Body of pancreas (tissue), 4 donors: ENCODE measurements around the gene TAS2R60. TPM values are rescaled to one million over a fixed set of nuclear protein-coding genes. Genes with fewer than 3 reads are reported as not detected.

ENCODE experiments used
- ATAC-seq: fragments of 150-250 bp; one replicate; pipeline ENCODE4 v1.9.1; 2016
- DNase-seq, 4 donors: peaks; one replicate each; pipeline ENCODE4 v3.0.0-alpha.2; 2019
- H3K27ac ChIP-seq, 4 donors: fragments of 200-600 bp; sonication (generic); 1 replicate in 3 of 4; 2 replicates in 1 of 4; pipeline versions ENCODE4 v1.5.1 to v1.6.1; 2016 to 2019; ENCODE audit warnings: mild to moderate bottlenecking in 1 of 4, mixed read lengths in 1 of 4, moderate library complexity in 1 of 4
- H3K27me3 ChIP-seq, 2 donors: fragments of 200-600 bp; sonication (generic); one replicate each; pipeline ENCODE4 v1.6.0; 2016; ENCODE audit warnings: mild to moderate bottlenecking in 1 of 2
- H3K36me3 ChIP-seq, 2 donors: fragments of 200-600 bp; sonication (generic); replicated peaks in 1 of 2; 2 replicates each; pipeline ENCODE4 v1.5.1; 2016; ENCODE audit warnings: low read depth in 2 of 2; ENCODE audit not compliant: insufficient read depth in 1 of 2
- H3K4me1 ChIP-seq: fragments of 200-600 bp; sonication (generic); one replicate; pipeline ENCODE4 v1.6.0; 2016
- H3K4me3 ChIP-seq, 2 donors: fragments of 200-600 bp; sonication (generic); 1 replicate in 1 of 2; 2 replicates in 1 of 2; pipeline ENCODE4 v1.5.1; 2016 to 2019
- H3K9me3 ChIP-seq, 3 donors: fragments of 200-600 bp; sonication (generic); 1 replicate in 2 of 3; 2 replicates in 1 of 3; pipeline ENCODE4 v1.5.1; 2016
- POLR2A ChIP-seq, 3 donors: fragments of 450-650 bp; IDR thresholded peaks; one replicate each; pipeline ENCODE4 v1.6.1; 2016; ENCODE audit warnings: antibody characterized with exemption in 3 of 3, mild to moderate bottlenecking in 2 of 3
- WGBS, 2 donors: methylation state at CpG; one replicate each; pipeline ENCODE4 v1.1.5; 2017; 5-methylcytosine and 5-hydroxymethylcytosine counted together
- intact Hi-C: fragments of 100-400 bp; cut with DNase I; formaldehyde crosslinking; loops from one replicate; pipeline ENCODE4 v1.15.1; 2023
- total RNA-seq, 2 donors: library from RNA; depleted of rRNA; stranded (reverse); fragments of >200 nt; gene quantifications; one replicate each; pipeline ENCODE4 v1.1.0, GENCODE V29; 2016
- TF ChIP-seq, protein P1 (sequence below), 7 experiments: fragments of 450-650 bp in 4 of 7; fragments of 200-600 bp in 3 of 7; sonication (generic) in 3 of 7; IDR thresholded peaks; one replicate each; pipeline ENCODE4 v1.5.1; 2016 to 2019; ENCODE audit warnings: antibody characterized with exemption in 7 of 7

Gene TAS2R60
- total RNA-seq, 2 donors from 2014 or later: not detected

GRCh38 chr7:143487061-143487460 lies 43.8 kb downstream of the TAS2R60 start:
- Histone ChIP-seq H3K4me3 (no peak overlapping the region), H3K27ac (peak overlapping the region in 1 of 4 donors; percentile 55), H3K36me3 (no peaks in the 10 kb centered on the region), H3K4me1 (no peaks in the 10 kb centered on the region), H3K9me3 (no peaks in the 10 kb centered on the region), H3K27me3 (no peaks in the 10 kb centered on the region)
- TF ChIP-seq, protein P1, sequence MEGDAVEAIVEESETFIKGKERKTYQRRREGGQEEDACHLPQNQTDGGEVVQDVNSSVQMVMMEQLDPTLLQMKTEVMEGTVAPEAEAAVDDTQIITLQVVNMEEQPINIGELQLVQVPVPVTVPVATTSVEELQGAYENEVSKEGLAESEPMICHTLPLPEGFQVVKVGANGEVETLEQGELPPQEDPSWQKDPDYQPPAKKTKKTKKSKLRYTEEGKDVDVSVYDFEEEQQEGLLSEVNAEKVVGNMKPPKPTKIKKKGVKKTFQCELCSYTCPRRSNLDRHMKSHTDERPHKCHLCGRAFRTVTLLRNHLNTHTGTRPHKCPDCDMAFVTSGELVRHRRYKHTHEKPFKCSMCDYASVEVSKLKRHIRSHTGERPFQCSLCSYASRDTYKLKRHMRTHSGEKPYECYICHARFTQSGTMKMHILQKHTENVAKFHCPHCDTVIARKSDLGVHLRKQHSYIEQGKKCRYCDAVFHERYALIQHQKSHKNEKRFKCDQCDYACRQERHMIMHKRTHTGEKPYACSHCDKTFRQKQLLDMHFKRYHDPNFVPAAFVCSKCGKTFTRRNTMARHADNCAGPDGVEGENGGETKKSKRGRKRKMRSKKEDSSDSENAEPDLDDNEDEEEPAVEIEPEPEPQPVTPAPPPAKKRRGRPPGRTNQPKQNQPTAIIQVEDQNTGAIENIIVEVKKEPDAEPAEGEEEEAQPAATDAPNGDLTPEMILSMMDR (IDR thresholded peaks at IDR 0.05): no peak
- TF ChIP-seq POLR2A (IDR thresholded peaks at IDR 0.05): no peak
- 49 to 58% methylated on average over 2 of the region's 2 CpGs for WGBS, 2 donors
- ATAC-seq (no peak), DNase-seq (no peak)
- intact Hi-C loops: no loop called here

- Histone ChIP-seq H3K9me3 (no peaks in the 10 kb centered on the region), H3K27me3 (no peaks in the 10 kb centered on the region), H3K36me3 (no peaks in the 10 kb centered on the region), H3K27ac (peak overlapping the region in 1 of 4 donors; percentile 55), H3K4me1 (no peaks in the 10 kb centered on the region), H3K4me3 (no peak overlapping the region)
- ATAC-seq (peak; percentile 40), DNase-seq (peak in 3 of 4 donors; percentile 25 to 71 (median 26))
- intact Hi-C loops: no loop called here
- no peak for TF ChIP-seq POLR2A (IDR thresholded peaks at IDR 0.05)
- TF ChIP-seq, protein P1 (IDR thresholded peaks at IDR 0.05): no peak
- 53 to 60% methylated on average over 5 of the region's 5 CpGs for WGBS, 2 donors
Measured at GRCh38 chr7:143487566-143487965, 44.3 kb downstream of the TAS2R60 start.

DNA sequence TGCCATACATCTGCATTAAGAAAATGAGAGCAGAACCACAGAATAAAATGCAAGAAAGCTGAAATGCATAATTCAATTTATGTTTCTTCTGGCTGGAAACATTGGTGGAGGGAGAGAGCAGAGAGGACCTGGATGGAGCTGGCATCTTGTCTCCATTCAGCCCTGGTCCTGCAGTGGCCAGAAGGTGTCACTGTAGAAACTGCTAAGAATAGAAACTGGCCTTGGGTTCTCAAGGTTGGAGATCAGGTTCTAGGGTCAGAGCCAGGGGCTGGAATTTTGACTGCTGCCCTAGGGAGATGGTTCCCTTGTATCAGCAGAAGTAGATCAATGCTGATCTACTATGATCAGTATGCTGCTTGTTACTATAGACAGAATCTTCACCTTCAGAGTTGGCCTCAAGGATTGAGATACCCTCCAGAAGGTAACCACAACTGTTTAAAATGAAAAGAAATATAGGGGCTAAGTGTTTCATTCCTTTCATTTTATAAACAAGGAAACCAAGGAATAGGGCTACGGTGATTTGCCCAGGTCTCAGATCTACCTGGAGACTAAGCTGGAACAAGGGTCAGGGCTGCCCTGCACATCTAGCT lies 47.6 kb downstream of the TAS2R60 start:
- Histone ChIP-seq H3K9me3 (no peaks in the 10 kb centered on the region), H3K4me3 (no peak overlapping the region), H3K27ac (no peak overlapping the region), H3K36me3 (no peaks in the 10 kb centered on the region), H3K4me1 (no peaks in the 10 kb centered on the region), H3K27me3 (no peaks in the 10 kb centered on the region)
- WGBS, 2 donors: 47 to 72% methylated on average over 1 of the region's 1 CpG
- intact Hi-C loops: no loop called here
- TF ChIP-seq POLR2A (IDR thresholded peaks at IDR 0.05): no peak
- TF ChIP-seq, protein P1 (IDR thresholded peaks at IDR 0.05): peak; percentile 17 to 43 (median 30)
- DNase-seq: peak in 2 of 4 donors; percentile 34 to 37
- peak; percentile 47 for ATAC-seq

- no peaks in the 10 kb centered on the region for H3K9me3 ChIP-seq
- TF ChIP-seq, protein P1 (IDR thresholded peaks at IDR 0.05): no peak
- TF ChIP-seq POLR2A (IDR thresholded peaks at IDR 0.05): no peak
- no peak for DNase-seq
- H3K27ac ChIP-seq: no peak overlapping the region
- intact Hi-C loops: no loop called here
- no peaks in the 10 kb centered on the region for H3K27me3 ChIP-seq
- no peak overlapping the region for H3K4me3 ChIP-seq
- 83 to 87% methylated on average over 2 of the region's 2 CpGs for WGBS, 2 donors
- ATAC-seq: peak; percentile 30
- no peaks in the 10 kb centered on the region for H3K4me1 ChIP-seq
- no peaks in the 10 kb centered on the region for H3K36me3 ChIP-seq
Measured at GRCh38 chr7:143492043-143492471, 48.8 kb downstream of the TAS2R60 start.
